Measurements from ENCODE around the gene HCN2.
"Not testable (repeated sequence)": the region's sequence is repeated elsewhere in the genome, so short reads cannot be mapped to it uniquely, and the experiment has no call there.

The HCN2 gene

GRCh38 chr19:595326-596262 lies 5.9 kb downstream of the HCN2 start:
- intact Hi-C loops (cut with DNase I) = no loop called here
- DNase-seq = no peak

GRCh38 chr19:596263-596655 lies 6.6 kb downstream of the HCN2 start:
- intact Hi-C loops (cut with DNase I) = no loop called here
- DNase-seq = no peak

- intact Hi-C loops (cut with DNase I) = no loop called here
- DNase-seq = no peak
Measured at GRCh38 chr19:597406-598315, 8.0 kb downstream of the HCN2 start.

- no peak for DNase-seq
- intact Hi-C loops (cut with DNase I) = no loop called here
Measured at GRCh38 chr19:601310-601709, 11.6 kb downstream of the HCN2 start.

GRCh38 chr19:601790-602189 lies 12.1 kb downstream of the HCN2 start:
- DNase-seq = no peak
- intact Hi-C loops (cut with DNase I) = no loop called here

- intact Hi-C loops (cut with DNase I) = no loop called here
Measured at GRCh38 chr19:602391-603301, 13.0 kb downstream of the HCN2 start.

GRCh38 chr19:603302-603639 lies 13.6 kb downstream of the HCN2 start:
- DNase-seq; intact Hi-C loops (cut with DNase I): not testable (repeated sequence)

More at GRCh38 chr19:602391-603301, 13.0 kb downstream of the HCN2 start:
- DNase-seq = no peak

- DNase-seq; intact Hi-C loops (cut with DNase I): not testable (repeated sequence)
Measured at GRCh38 chr19:603779-604178, 14.1 kb downstream of the HCN2 start.

- no peak for DNase-seq
- intact Hi-C loops (cut with DNase I) = no loop called here
Measured at GRCh38 chr19:604355-604754, 14.7 kb downstream of the HCN2 start.

GRCh38 chr19:605061-605971 lies 15.6 kb downstream of the HCN2 start:
- DNase-seq; intact Hi-C loops (cut with DNase I): not testable (repeated sequence)

GRCh38 chr19:607301-608154 lies 17.8 kb downstream of the HCN2 start:
- DNase-seq = peak in 32 of 42 donors; percentile 36 to 86 (median 59)
- intact Hi-C loops (cut with DNase I) = no loop called here

- intact Hi-C loops (cut with DNase I) = no loop called here
Measured at GRCh38 chr19:608155-609003, 18.7 kb downstream of the HCN2 start.

GRCh38 chr19:609004-609346 lies 19.3 kb downstream of the HCN2 start:
- intact Hi-C loops (cut with DNase I) = no loop called here
- DNase-seq = peak; percentile 63 to 96 (median 88)

More at GRCh38 chr19:608155-609003, 18.7 kb downstream of the HCN2 start:
- no peak for DNase-seq

GRCh38 chr19:610071-610800 lies 20.6 kb downstream of the HCN2 start:
- intact Hi-C loops (cut with DNase I) = no loop called here
- no peak for DNase-seq

GRCh38 chr19:610801-611480 lies 21.3 kb downstream of the HCN2 start:
- intact Hi-C loops (cut with DNase I) = no loop called here
- peak in 1 of 42 donors; percentile 55 for DNase-seq
